HCT116 (cell line): ENCODE measurements around the gene C11orf91. TPM values are rescaled to one million over a fixed set of nuclear protein-coding genes. Genes with fewer than 3 reads are reported as not detected.

ENCODE experiments used
- ATAC-seq: fragments of 200-7000 bp; cut with Tn5 transposase; 2 replicates; pipeline ENCODE4 v1.9.1; 2020; ENCODE audit warnings: mild to moderate bottlenecking, moderate library complexity
- BruUV-seq: library from RNA; stranded (reverse); fragments of 400-500 nt; replicated peaks from 2 replicates; lab custom pipeline; 2021; lab: Mats Ljungman, UMichigan
- CTCF ChIA-PET: fragments of 300-600 bp; sonication (Branson Sonifier 250); formaldehyde crosslinking; loops from one replicate; lab custom pipeline; 2021; ENCODE audit warnings: antibody characterized with exemption; lab: Charles Lee
- POLR2A ChIA-PET: fragments of 300-600, 350-600 bp; sonication (Branson Sonifier 250); formaldehyde crosslinking; loops from one replicate; lab custom pipeline; 2021; ENCODE audit warnings: antibody characterized with exemption; lab: Charles Lee
- RAD21 ChIA-PET, 2 experiments: fragments of 300-600 bp; sonication (Branson Sonifier 250); formaldehyde crosslinking; loops; one replicate each; lab custom pipeline; 2023; ENCODE audit warnings: low total read pairs in 2 of 2; ENCODE audit not compliant: uncharacterized antibody in 2 of 2, unreplicated experiment in 2 of 2, low non-redundant PET in 1 of 2; lab: Charles Lee
- DNase-seq: peaks from one replicate; pipeline ENCODE4 v3.0.0-alpha.2; 2010; ENCODE audit warnings: low read depth, low spot score
- H2AFZ ChIP-seq: fragments of 200-600 bp; shearing (Covaris generic), sonication (generic); 2 replicates; pipeline ENCODE4 v1.6.1; 2017; ENCODE audit warnings: low read depth, mixed run types, mixed read lengths, antibody characterized with exemption, low read length; ENCODE audit not compliant: poor library complexity, severe bottlenecking
- H3K27ac ChIP-seq: 2 replicates; pipeline ENCODE4 v1.5.1; 2012; ENCODE audit warnings: low read depth, low read length
- H3K27me3 ChIP-seq: fragments of 200-600 bp; sonication (generic); 2 replicates; pipeline ENCODE4 v1.6.1; 2016; ENCODE audit warnings: mixed run types, low read length, mixed read lengths; ENCODE audit not compliant: insufficient read depth
- H3K36me3 ChIP-seq, 2 experiments: fragments of 200-500 bp in 1 of 2; fragments of 200-600 bp in 1 of 2; sonication (Bioruptor generic) in 1 of 2; sonication (generic) in 1 of 2; 2 replicates each; pipeline versions ENCODE4 v1.5.1 to v1.6.1; 2014 to 2016; ENCODE audit warnings: low read length in 2 of 2, inconsistent platforms in 1 of 2, mixed read lengths in 1 of 2, mixed run types in 1 of 2; ENCODE audit not compliant: insufficient read depth in 2 of 2, control insufficient read depth in 1 of 2
- H3K4me1 ChIP-seq, 2 experiments: fragments of 200-600 bp in 1 of 2; sonication (generic) in 1 of 2; 2 replicates each; pipeline versions ENCODE4 v1.5.1 to v1.6.1; 2012 to 2017; ENCODE audit warnings: low read length in 2 of 2, inconsistent platforms in 1 of 2, mild to moderate bottlenecking in 1 of 2, mixed read lengths in 1 of 2, mixed run types in 1 of 2, moderate library complexity in 1 of 2; ENCODE audit not compliant: insufficient read depth in 2 of 2, control insufficient read depth in 1 of 2
- H3K4me2 ChIP-seq: fragments of 200-600 bp; sonication (generic); 2 replicates; pipeline ENCODE4 v1.6.1; 2017; ENCODE audit warnings: mixed run types, low read length, mixed read lengths
- H3K4me3 ChIP-seq, 2 experiments: fragments of 200-600 bp in 1 of 2; sonication (generic) in 1 of 2; replicated peaks in 1 of 2; 2 replicates each; pipeline ENCODE4 v1.5.1; 2011 to 2016; ENCODE audit warnings: low read length in 2 of 2, control low read depth in 1 of 2, low read depth in 1 of 2, mild to moderate bottlenecking in 1 of 2, mixed read lengths in 1 of 2, mixed run types in 1 of 2
- H3K79me2 ChIP-seq: fragments of 200-600 bp; sonication (generic); 2 replicates; pipeline ENCODE4 v1.6.1; 2017; ENCODE audit warnings: mild to moderate bottlenecking, mixed run types, low read length, moderate library complexity, mixed read lengths; ENCODE audit not compliant: insufficient read depth
- H3K9ac ChIP-seq: fragments of 200-600 bp; sonication (generic); 2 replicates; pipeline ENCODE4 v1.6.1; 2016; ENCODE audit warnings: low read length, mixed read lengths
- H3K9me2 ChIP-seq: fragments of 200-600 bp; sonication (generic), shearing (Covaris generic); 2 replicates; pipeline ENCODE4 v1.6.1; 2017; ENCODE audit warnings: mixed run types, mild to moderate bottlenecking, moderate library complexity; ENCODE audit not compliant: insufficient read depth
- H3K9me3 ChIP-seq, 2 experiments: fragments of 200-500 bp in 1 of 2; fragments of 200-600 bp in 1 of 2; sonication (Bioruptor generic) in 1 of 2; sonication (generic) in 1 of 2; 2 replicates each; pipeline ENCODE4 v1.6.1; 2014 to 2017; ENCODE audit warnings: low read length in 2 of 2, mixed read lengths in 2 of 2, inconsistent platforms in 1 of 2, low read depth in 1 of 2, mild to moderate bottlenecking in 1 of 2, mixed run types in 1 of 2, moderate library complexity in 1 of 2; ENCODE audit not compliant: control insufficient read depth in 1 of 2, insufficient read depth in 1 of 2
- H4K20me1 ChIP-seq: fragments of 200-600 bp; sonication (generic), shearing (Covaris generic); 2 replicates; pipeline ENCODE4 v1.6.1; 2017; ENCODE audit warnings: mixed run types, mild to moderate bottlenecking, moderate library complexity; ENCODE audit not compliant: insufficient read depth
- CEBPB ChIP-seq: IDR thresholded peaks from 2 replicates; pipeline ENCODE4 v1.6.1; 2012; ENCODE audit warnings: low read depth
- EGR1 ChIP-seq: IDR thresholded peaks from 2 replicates; pipeline ENCODE4 v1.6.1; 2012; ENCODE audit warnings: low read depth
- EZH2phosphoT487 ChIP-seq: fragments of 200-600 bp; IDR thresholded peaks from 2 replicates; pipeline ENCODE4 v1.6.1; 2018; ENCODE audit warnings: antibody characterized with exemption, borderline replicate concordance
- FOSL1 ChIP-seq: IDR thresholded peaks from 2 replicates; pipeline ENCODE4 v1.6.1; 2012; ENCODE audit warnings: low read depth
- JUND ChIP-seq: IDR thresholded peaks from 2 replicates; pipeline ENCODE4 v1.6.1; 2012
- POLR2A ChIP-seq: IDR thresholded peaks from 2 replicates; pipeline ENCODE4 v1.7.0; 2011; ENCODE audit warnings: borderline replicate concordance; ENCODE audit not compliant: insufficient read depth, insufficient read length; ENCODE audit errors: extremely low read depth
- POLR2AphosphoS5 ChIP-seq: IDR thresholded peaks from 2 replicates; pipeline ENCODE4 v1.6.1; 2011; ENCODE audit warnings: mild to moderate bottlenecking, low read depth, low read length, moderate library complexity
- RAD21 ChIP-seq: IDR thresholded peaks from 2 replicates; pipeline ENCODE4 v1.6.1; 2012; ENCODE audit warnings: low read depth, mild to moderate bottlenecking
- REST ChIP-seq: IDR thresholded peaks from 2 replicates; pipeline ENCODE4 v1.6.1; 2012; ENCODE audit warnings: low read depth
- SRF ChIP-seq: IDR thresholded peaks from 2 replicates; pipeline ENCODE4 v1.6.1; 2012; ENCODE audit warnings: low read depth
- YY1 ChIP-seq: IDR thresholded peaks from 2 replicates; pipeline ENCODE4 v1.6.1; 2011; ENCODE audit warnings: low read length, low read depth, moderate library complexity, mild to moderate bottlenecking; ENCODE audit not compliant: insufficient replicate concordance; ENCODE audit errors: extremely low read depth
- ZBTB33 ChIP-seq: IDR thresholded peaks from 2 replicates; pipeline ENCODE4 v1.6.1; 2011; ENCODE audit warnings: mild to moderate bottlenecking, low read length, moderate library complexity; ENCODE audit not compliant: insufficient replicate concordance; ENCODE audit errors: extremely low read depth
- ZFX ChIP-seq: fragments of 450-650 bp; IDR thresholded peaks from 2 replicates; pipeline ENCODE4 v1.6.1; 2017
- ZNF274 ChIP-seq: fragments of 200-500 bp; sonication (Bioruptor generic); IDR thresholded peaks from 2 replicates; pipeline ENCODE4 v1.6.1; 2014; ENCODE audit warnings: mild to moderate bottlenecking, low read depth, low read length, inconsistent platforms
- intact Hi-C: fragments of 100-400 bp; cut with micrococcal nuclease; formaldehyde crosslinking; loops from 2 replicates; pipeline ENCODE4 v1.10.0; 2022
- total RNA-seq: library from RNA; stranded (reverse); gene quantifications from one replicate; pipeline ENCODE4 v1.2.1, GENCODE V29; 2021; ENCODE audit not compliant: unreplicated experiment
- TF ChIP-seq, protein P1 (sequence below): IDR thresholded peaks from 2 replicates; pipeline ENCODE4 v1.6.1; 2012
- TF ChIP-seq, protein P2 (sequence below), 3 experiments: fragments of 200-600 bp in 1 of 3; sonication (generic) in 1 of 3; IDR thresholded peaks in 2 of 3; conservative IDR thresholded peaks in 1 of 3; 2 replicates each; pipeline ENCODE4 v1.5.1; 2012 to 2017; ENCODE audit warnings: low read depth in 2 of 3, low read length in 2 of 3, antibody characterized with exemption in 1 of 3, borderline replicate concordance in 1 of 3, control low read depth in 1 of 3, mild to moderate bottlenecking in 1 of 3, mixed read lengths in 1 of 3, mixed run types in 1 of 3, moderate library complexity in 1 of 3; ENCODE audit not compliant: insufficient read depth in 1 of 3
- TF ChIP-seq, protein P3 (sequence below): IDR thresholded peaks from 2 replicates; pipeline ENCODE4 v1.6.1; 2012

The C11orf91 gene
- total RNA-seq, 1 experiment from 2014 or later: 0.54 TPM

GRCh38 chr11:33713151-33713855, 12.7 kb upstream of the C11orf91 start:
- Histone ChIP-seq H3K27me3 (no peaks in the 10 kb centered on the region), H3K4me3 (no peak overlapping the region), H2AFZ (no peak overlapping the region), H3K4me1 (no peaks in the 10 kb centered on the region), H3K27ac (no peak overlapping the region), H4K20me1 (no peaks in the 10 kb centered on the region; the same call in 1 of the 2 replicates), H3K4me2 (no peak overlapping the region), H3K79me2 (peaks cover 22% of the 10 kb centered on the region; the same call in 1 of the 2 replicates), H3K9ac (no peak overlapping the region), H3K36me3 (peaks cover 22 to 52% of the 10 kb centered on the region in 2 experiments), H3K9me3 (no peaks in the 10 kb centered on the region), H3K9me2 (no peaks in the 10 kb centered on the region)
- intact Hi-C loops: no loop called here
- CTCF ChIA-PET: no interaction called here
- POLR2A ChIA-PET: interaction anchor here (0.6 to 1.2 kb wide), 2 partner anchors 11 to 23 kb away, joined by 3 read pairs; no protein-coding TSS in a partner anchor
- no peak for TF ChIP-seq SRF
- TF ChIP-seq, protein P1, sequence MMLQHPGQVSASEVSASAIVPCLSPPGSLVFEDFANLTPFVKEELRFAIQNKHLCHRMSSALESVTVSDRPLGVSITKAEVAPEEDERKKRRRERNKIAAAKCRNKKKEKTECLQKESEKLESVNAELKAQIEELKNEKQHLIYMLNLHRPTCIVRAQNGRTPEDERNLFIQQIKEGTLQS: no peak
- TF ChIP-seq ZNF274: no peak
- TF ChIP-seq CEBPB: no peak
- no peak for TF ChIP-seq EZH2phosphoT487
- TF ChIP-seq YY1: no peak
- no peak for TF ChIP-seq EGR1
- no peak for TF ChIP-seq RAD21
- TF ChIP-seq FOSL1: no peak
- TF ChIP-seq POLR2A: no peak
- TF ChIP-seq ZBTB33: no peak
- TF ChIP-seq, protein P2, sequence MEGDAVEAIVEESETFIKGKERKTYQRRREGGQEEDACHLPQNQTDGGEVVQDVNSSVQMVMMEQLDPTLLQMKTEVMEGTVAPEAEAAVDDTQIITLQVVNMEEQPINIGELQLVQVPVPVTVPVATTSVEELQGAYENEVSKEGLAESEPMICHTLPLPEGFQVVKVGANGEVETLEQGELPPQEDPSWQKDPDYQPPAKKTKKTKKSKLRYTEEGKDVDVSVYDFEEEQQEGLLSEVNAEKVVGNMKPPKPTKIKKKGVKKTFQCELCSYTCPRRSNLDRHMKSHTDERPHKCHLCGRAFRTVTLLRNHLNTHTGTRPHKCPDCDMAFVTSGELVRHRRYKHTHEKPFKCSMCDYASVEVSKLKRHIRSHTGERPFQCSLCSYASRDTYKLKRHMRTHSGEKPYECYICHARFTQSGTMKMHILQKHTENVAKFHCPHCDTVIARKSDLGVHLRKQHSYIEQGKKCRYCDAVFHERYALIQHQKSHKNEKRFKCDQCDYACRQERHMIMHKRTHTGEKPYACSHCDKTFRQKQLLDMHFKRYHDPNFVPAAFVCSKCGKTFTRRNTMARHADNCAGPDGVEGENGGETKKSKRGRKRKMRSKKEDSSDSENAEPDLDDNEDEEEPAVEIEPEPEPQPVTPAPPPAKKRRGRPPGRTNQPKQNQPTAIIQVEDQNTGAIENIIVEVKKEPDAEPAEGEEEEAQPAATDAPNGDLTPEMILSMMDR (IDR thresholded peaks at IDR 0.05 in 2 of 3, conservative IDR thresholded peaks at IDR 0.05 in 1 of 3; ENCODE audit: borderline replicate concordance in 1 of 3, insufficient read depth in 1 of 3, low read depth in 2 of 3, low read length in 2 of 3): no peak
- no peak for TF ChIP-seq ZFX
- TF ChIP-seq, protein P3, sequence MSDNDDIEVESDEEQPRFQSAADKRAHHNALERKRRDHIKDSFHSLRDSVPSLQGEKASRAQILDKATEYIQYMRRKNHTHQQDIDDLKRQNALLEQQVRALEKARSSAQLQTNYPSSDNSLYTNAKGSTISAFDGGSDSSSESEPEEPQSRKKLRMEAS: no peak
- no peak for TF ChIP-seq JUND
- no peak for TF ChIP-seq POLR2AphosphoS5
- TF ChIP-seq REST: no peak
- ATAC-seq: no peak
- no TSS peak for BruUV-seq
- no peak for DNase-seq
- RAD21 ChIA-PET: interaction anchor here in 1 of 2 experiments (0.7 kb wide), 1 partner anchor 109 kb away, joined by 3 read pairs; no protein-coding TSS in a partner anchor
